Esophagus squamous epithelium (tissue), 4 donors: ENCODE data around the gene DCUN1D3.

Experiments
- POLR2A ChIP-seq, 4 donors: fragments of 450-650 bp; IDR thresholded peaks; one replicate each; pipeline ENCODE4 v1.6.1; 2017; ENCODE audit warnings: antibody characterized with exemption in 4 of 4, mild to moderate bottlenecking in 4 of 4, moderate library complexity in 3 of 4
- TF ChIP-seq, protein P1 (sequence below), 6 experiments: fragments of 450-650 bp in 4 of 6; fragments of 200-600 bp in 2 of 6; sonication (generic) in 2 of 6; IDR thresholded peaks; one replicate each; pipeline ENCODE4 v1.5.1; 2016 to 2019; ENCODE audit warnings: antibody characterized with exemption in 6 of 6, mild to moderate bottlenecking in 4 of 6, moderate library complexity in 4 of 6

DNA sequence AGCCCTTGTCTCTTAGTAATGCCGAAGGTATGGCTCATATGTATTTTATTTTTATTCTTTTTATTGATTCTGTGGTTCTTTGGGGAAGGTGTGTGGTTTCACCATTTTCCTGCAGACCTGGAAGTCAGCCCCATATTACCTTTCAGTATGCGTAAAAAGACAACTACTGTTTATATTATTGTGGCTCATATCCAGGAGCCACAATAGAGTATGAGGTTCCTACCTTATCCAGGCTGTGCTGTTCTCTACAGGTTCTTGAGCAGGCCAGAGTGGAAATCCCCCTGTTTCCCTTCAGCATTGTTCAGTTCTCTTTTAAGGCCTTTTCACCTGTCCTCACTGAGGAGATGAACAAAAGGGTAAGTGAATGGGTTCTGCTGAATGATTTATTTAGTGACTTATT is 60.7 kb downstream of the DCUN1D3 start:
- TF ChIP-seq, protein P1, sequence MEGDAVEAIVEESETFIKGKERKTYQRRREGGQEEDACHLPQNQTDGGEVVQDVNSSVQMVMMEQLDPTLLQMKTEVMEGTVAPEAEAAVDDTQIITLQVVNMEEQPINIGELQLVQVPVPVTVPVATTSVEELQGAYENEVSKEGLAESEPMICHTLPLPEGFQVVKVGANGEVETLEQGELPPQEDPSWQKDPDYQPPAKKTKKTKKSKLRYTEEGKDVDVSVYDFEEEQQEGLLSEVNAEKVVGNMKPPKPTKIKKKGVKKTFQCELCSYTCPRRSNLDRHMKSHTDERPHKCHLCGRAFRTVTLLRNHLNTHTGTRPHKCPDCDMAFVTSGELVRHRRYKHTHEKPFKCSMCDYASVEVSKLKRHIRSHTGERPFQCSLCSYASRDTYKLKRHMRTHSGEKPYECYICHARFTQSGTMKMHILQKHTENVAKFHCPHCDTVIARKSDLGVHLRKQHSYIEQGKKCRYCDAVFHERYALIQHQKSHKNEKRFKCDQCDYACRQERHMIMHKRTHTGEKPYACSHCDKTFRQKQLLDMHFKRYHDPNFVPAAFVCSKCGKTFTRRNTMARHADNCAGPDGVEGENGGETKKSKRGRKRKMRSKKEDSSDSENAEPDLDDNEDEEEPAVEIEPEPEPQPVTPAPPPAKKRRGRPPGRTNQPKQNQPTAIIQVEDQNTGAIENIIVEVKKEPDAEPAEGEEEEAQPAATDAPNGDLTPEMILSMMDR (IDR thresholded peaks at IDR 0.05) = no peak
- no peak for TF ChIP-seq POLR2A (IDR thresholded peaks at IDR 0.05)
